ENCODE measurements around the gene ZSCAN9. TPM values are rescaled to one million over a fixed set of nuclear protein-coding genes. Genes with fewer than 3 reads are reported as not detected.

The ZSCAN9 gene
- 12.1 and 14.3 TPM in 2 replicates for total RNA-seq

- no peak for TF ChIP-seq CTCF (IDR thresholded peaks at IDR 0.05; ENCODE audit: insufficient read depth, low read length, severe bottlenecking)
- peak; percentile 67 for DNase-seq (ENCODE audit: low read depth)
- Histone ChIP-seq H3K4me3 (ENCODE audit: low read depth, low read length) (peak within 1 kb of the TSS; percentile 62), H3K27me3 (ENCODE audit: control insufficient read depth, insufficient read depth, low read length) (peaks cover 2% of the 10 kb centered on the region), H3K36me3 (ENCODE audit: control insufficient read depth, insufficient read depth, low read length) (peaks cover 7% of the 10 kb centered on the region)
- no peak for FAIRE-seq
Measured at GRCh38 chr6:28225056-28225834, at the start of gene ZSCAN9. Gene ZSCAN9 (plus strand): TSS chr6:28225275. CDS start chr6:28227085, 1,810 bp downstream.

GRCh38 chr6:28176373-28176772 lies 48.7 kb upstream of the ZSCAN9 start:
- H3K27me3 ChIP-seq (ENCODE audit: control insufficient read depth, insufficient read depth, low read length): no peaks in the 10 kb centered on the region
- TF ChIP-seq CTCF (IDR thresholded peaks at IDR 0.05; ENCODE audit: insufficient read depth, low read length, severe bottlenecking): no peak
- DNase-seq (ENCODE audit: low read depth): no peak
- H3K4me3 ChIP-seq (ENCODE audit: low read depth, low read length): no peak overlapping the region
- H3K36me3 ChIP-seq (ENCODE audit: control insufficient read depth, insufficient read depth, low read length): no peaks in the 10 kb centered on the region
- no peak for FAIRE-seq

- DNase-seq (ENCODE audit: low read depth) (no peak), FAIRE-seq (no peak)
- Histone ChIP-seq H3K36me3 (ENCODE audit: control insufficient read depth, insufficient read depth, low read length) (no peaks in the 10 kb centered on the region), H3K27me3 (ENCODE audit: control insufficient read depth, insufficient read depth, low read length) (no peaks in the 10 kb centered on the region), H3K4me3 (ENCODE audit: low read depth, low read length) (no peak overlapping the region)
- TF ChIP-seq CTCF (IDR thresholded peaks at IDR 0.05; ENCODE audit: insufficient read depth, low read length, severe bottlenecking): no peak
Measured at GRCh38 chr6:28182255-28182654, 42.8 kb upstream of the ZSCAN9 start.

- DNase-seq (ENCODE audit: low read depth) (no peak), FAIRE-seq (no peak)
- no peak overlapping the region for H3K4me3 ChIP-seq (ENCODE audit: low read depth, low read length)
- H3K27me3 ChIP-seq (ENCODE audit: control insufficient read depth, insufficient read depth, low read length): no peaks in the 10 kb centered on the region
- H3K36me3 ChIP-seq (ENCODE audit: control insufficient read depth, insufficient read depth, low read length): no peaks in the 10 kb centered on the region
- TF ChIP-seq CTCF (IDR thresholded peaks at IDR 0.05; ENCODE audit: insufficient read depth, low read length, severe bottlenecking): no peak
Measured at GRCh38 chr6:28188111-28188979, 36.7 kb upstream of the ZSCAN9 start.

- Histone ChIP-seq H3K36me3 (ENCODE audit: control insufficient read depth, insufficient read depth, low read length) (no peaks in the 10 kb centered on the region), H3K4me3 (ENCODE audit: low read depth, low read length) (no peak overlapping the region), H3K27me3 (ENCODE audit: control insufficient read depth, insufficient read depth, low read length) (no peaks in the 10 kb centered on the region)
- DNase-seq (ENCODE audit: low read depth) (no peak), FAIRE-seq (no peak)
- TF ChIP-seq CTCF (IDR thresholded peaks at IDR 0.05; ENCODE audit: insufficient read depth, low read length, severe bottlenecking): no peak
Measured at GRCh38 chr6:28200020-28200419, 25.1 kb upstream of the ZSCAN9 start.
